ENCODE measurements around the gene UTP3.
"Not testable (repeated sequence)": the region's sequence is repeated elsewhere in the genome, so short reads cannot be mapped to it uniquely, and the experiment has no call there.

GRCh38 chr4:70650741-70651140, 37.6 kb upstream of the UTP3 start:
- TF ChIP-seq, protein P1, sequence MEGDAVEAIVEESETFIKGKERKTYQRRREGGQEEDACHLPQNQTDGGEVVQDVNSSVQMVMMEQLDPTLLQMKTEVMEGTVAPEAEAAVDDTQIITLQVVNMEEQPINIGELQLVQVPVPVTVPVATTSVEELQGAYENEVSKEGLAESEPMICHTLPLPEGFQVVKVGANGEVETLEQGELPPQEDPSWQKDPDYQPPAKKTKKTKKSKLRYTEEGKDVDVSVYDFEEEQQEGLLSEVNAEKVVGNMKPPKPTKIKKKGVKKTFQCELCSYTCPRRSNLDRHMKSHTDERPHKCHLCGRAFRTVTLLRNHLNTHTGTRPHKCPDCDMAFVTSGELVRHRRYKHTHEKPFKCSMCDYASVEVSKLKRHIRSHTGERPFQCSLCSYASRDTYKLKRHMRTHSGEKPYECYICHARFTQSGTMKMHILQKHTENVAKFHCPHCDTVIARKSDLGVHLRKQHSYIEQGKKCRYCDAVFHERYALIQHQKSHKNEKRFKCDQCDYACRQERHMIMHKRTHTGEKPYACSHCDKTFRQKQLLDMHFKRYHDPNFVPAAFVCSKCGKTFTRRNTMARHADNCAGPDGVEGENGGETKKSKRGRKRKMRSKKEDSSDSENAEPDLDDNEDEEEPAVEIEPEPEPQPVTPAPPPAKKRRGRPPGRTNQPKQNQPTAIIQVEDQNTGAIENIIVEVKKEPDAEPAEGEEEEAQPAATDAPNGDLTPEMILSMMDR (IDR thresholded peaks at IDR 0.05; ENCODE audit: borderline replicate concordance, extremely low read depth, low read length, poor library complexity, severe bottlenecking): not testable (repeated sequence)
- TF ChIP-seq EZH2 (IDR thresholded peaks at IDR 0.05; ENCODE audit: borderline replicate concordance, low read depth, low read length, severe bottlenecking): not testable (repeated sequence)
